GM21360 (cell line): ENCODE results near the gene RESP18.

Source experiments
- ATAC-seq: cut with Tn5 transposase; IDR thresholded peaks from one replicate; pipeline ENCODE4 v1.9.1; 2021; ENCODE audit warnings: mild to moderate bottlenecking, moderate library complexity; ENCODE audit not compliant: unreplicated experiment

The RESP18 gene

DNA sequence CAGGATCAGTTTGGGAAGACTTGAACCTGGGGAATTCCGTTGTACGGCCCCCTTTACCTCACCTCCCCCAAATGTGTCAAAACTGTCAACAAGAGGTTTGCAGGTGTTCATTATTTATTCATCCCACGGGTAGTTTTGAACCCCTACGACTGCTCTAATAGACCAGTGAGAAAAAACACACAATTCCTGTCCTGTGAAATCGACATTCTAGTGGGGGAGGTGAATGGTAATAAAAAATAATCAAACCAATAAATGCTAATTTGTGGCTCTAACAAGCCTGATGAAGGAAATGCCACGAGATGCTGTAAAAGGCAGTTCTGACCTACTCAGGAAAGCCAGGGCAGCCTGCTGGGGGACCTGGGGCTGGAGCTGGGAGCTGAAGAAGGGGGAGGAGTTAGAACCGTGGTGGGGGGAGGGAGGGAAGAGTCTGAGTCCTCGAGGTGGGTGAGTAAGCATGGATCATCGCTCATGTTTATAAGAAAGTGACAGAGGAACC lies 53.8 kb downstream of the RESP18 start:
- no peak for ATAC-seq

DNA sequence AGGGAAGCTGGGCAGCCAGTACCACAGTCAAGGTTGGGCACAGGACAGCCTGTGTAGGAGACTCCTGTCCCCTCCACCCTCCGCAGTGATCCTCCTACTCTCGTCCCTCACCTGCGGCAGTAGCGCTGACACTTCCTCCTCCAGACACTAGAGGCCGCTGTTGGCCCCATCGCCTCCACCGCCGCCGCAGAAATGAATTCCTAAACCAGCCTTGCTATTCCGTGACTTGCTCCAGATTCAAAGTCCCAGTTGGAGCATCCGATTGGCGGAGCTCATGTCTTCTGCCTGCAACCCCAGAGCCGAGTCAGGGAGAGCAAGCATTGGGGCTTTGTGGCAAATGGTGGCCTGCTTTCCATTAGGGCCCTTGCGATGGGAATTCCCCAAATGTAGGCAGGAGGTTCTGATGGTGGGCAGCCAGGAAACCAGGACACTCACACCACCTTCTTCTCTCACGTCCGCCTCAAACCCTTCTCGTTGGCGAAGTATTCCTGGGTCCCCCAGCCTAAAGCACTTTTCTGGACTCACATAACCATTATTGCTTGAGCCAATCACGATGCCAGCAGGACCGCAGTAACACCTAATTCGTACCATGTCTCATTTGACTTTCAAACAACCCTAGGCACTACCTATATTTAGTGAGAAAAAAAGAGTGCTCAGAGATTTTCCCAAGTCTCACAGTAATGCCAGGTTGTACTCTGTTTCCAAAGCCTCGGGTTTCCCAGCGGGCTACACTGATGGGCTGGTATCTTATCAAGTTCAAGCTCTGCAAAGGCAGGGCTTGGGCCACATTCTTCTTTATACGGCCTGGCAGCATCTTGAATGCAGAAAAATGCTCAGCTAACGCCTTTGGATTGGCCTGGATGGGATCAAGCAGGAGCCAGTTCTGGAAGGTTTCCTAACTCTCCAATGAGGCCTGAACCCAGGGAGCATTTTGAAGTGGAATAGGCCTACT lies 54.6 kb downstream of the RESP18 start:
- no peak for ATAC-seq
